Naive thymus-derived CD4-positive, alpha-beta T cell (primary cell): ENCODE measurements around the gene NEURL1B. TPM values are rescaled to one million over a fixed set of nuclear protein-coding genes. Genes with fewer than 3 reads are reported as not detected.

ENCODE experiments used
- ATAC-seq: fragments of 150-1000 bp; cut with Tn5 transposase; 2 replicates; pipeline ENCODE4 v1.10.0; 2021; ENCODE audit warnings: mild to moderate bottlenecking, moderate library complexity
- CTCF ChIA-PET: fragments of 350-600 bp; sonication (Branson Sonifier 250); formaldehyde crosslinking; loops from one replicate; lab custom pipeline; 2021; ENCODE audit warnings: antibody characterized with exemption; lab: Charles Lee
- POLR2A ChIA-PET: fragments of 350-600 bp; sonication (Branson Sonifier 250); formaldehyde crosslinking; loops from one replicate; lab custom pipeline; 2021; ENCODE audit warnings: antibody characterized with exemption, inconsistent platforms; lab: Charles Lee
- DNase-seq, 9 donors: peaks; one replicate each; pipeline versions ENCODE4 v3.0.0 to v3.0.0-alpha.2; 2020 to 2022; ENCODE audit warnings: mixed read lengths in 1 of 9
- H3K27ac ChIP-seq: one replicate; pipeline ENCODE4 v1.7.0; 2013; ENCODE audit warnings: mild to moderate bottlenecking, low read depth, low read length, moderate library complexity
- H3K27me3 ChIP-seq, 2 donors: one replicate each; pipeline ENCODE4 v1.7.0; 2013; ENCODE audit warnings: low read length in 2 of 2, mild to moderate bottlenecking in 2 of 2, moderate library complexity in 2 of 2; ENCODE audit not compliant: control insufficient read depth in 2 of 2, insufficient read depth in 2 of 2
- H3K36me3 ChIP-seq, 3 experiments: 1 replicate in 2 of 3; 2 replicates in 1 of 3; pipeline ENCODE4 v1.7.0; 2013; ENCODE audit warnings: low read length in 3 of 3, mild to moderate bottlenecking in 3 of 3, moderate library complexity in 1 of 3; ENCODE audit not compliant: insufficient read depth in 3 of 3, control insufficient read depth in 2 of 3
- H3K4me1 ChIP-seq, 2 donors: one replicate each; pipeline ENCODE4 v1.7.0; 2013; ENCODE audit warnings: low read length in 2 of 2, mild to moderate bottlenecking in 2 of 2, moderate library complexity in 1 of 2; ENCODE audit not compliant: control insufficient read depth in 2 of 2, insufficient read depth in 2 of 2
- H3K4me3 ChIP-seq: 2 replicates; pipeline ENCODE4 v1.7.0; 2013; ENCODE audit warnings: mild to moderate bottlenecking, low read length
- H3K9me3 ChIP-seq, 3 experiments: 1 replicate in 2 of 3; 2 replicates in 1 of 3; pipeline ENCODE4 v1.7.0; 2013; ENCODE audit warnings: low read length in 3 of 3; ENCODE audit not compliant: control insufficient read depth in 2 of 3
- H3K27ac Mint-ChIP-seq, 9 donors: one replicate each; pipeline ENCODE4 v1.8.0; 2020 to 2022; ENCODE audit warnings: mixed read lengths in 9 of 9, mild to moderate bottlenecking in 8 of 9, moderate library complexity in 5 of 9, inconsistent platforms in 2 of 9
- H3K27me3 Mint-ChIP-seq, 5 donors: one replicate each; pipeline ENCODE4 v1.8.0; 2021 to 2022; ENCODE audit warnings: mixed read lengths in 5 of 5, mild to moderate bottlenecking in 1 of 5
- H3K36me3 Mint-ChIP-seq, 5 donors: one replicate each; pipeline ENCODE4 v1.8.0; 2020 to 2022; ENCODE audit warnings: mixed read lengths in 5 of 5, mild to moderate bottlenecking in 3 of 5, inconsistent platforms in 1 of 5
- H3K4me1 Mint-ChIP-seq, 7 donors: one replicate each; pipeline ENCODE4 v1.8.0; 2020 to 2022; ENCODE audit warnings: mixed read lengths in 7 of 7, mild to moderate bottlenecking in 3 of 7, inconsistent platforms in 1 of 7
- H3K4me3 Mint-ChIP-seq, 10 donors: one replicate each; pipeline ENCODE4 v1.8.0; 2020 to 2022; ENCODE audit warnings: mild to moderate bottlenecking in 10 of 10, mixed read lengths in 10 of 10, moderate library complexity in 6 of 10, inconsistent platforms in 2 of 10
- H3K9me3 Mint-ChIP-seq, 11 donors: one replicate each; pipeline ENCODE4 v1.8.0; 2020 to 2022; ENCODE audit warnings: mixed read lengths in 11 of 11, mild to moderate bottlenecking in 4 of 11, inconsistent platforms in 1 of 11, moderate library complexity in 1 of 11
- intact Hi-C, 2 donors: fragments of 100-400 bp; cut with micrococcal nuclease; formaldehyde crosslinking; loops; one replicate each; pipeline ENCODE4 v1.15.1; 2023
- polyA plus RNA-seq, 2 donors: library from polyadenylated mRNA; unstranded; fragments of 300-500 nt; fragmentation: Illumina TruSeq; gene quantifications; one replicate each; pipeline ENCODE4 v1.2.3, GENCODE V29; 2021
- total RNA-seq, 6 experiments: library from RNA in 5 of 6; stranded (reverse) in 5 of 6; gene quantifications; 1 replicate in 5 of 6; 2 replicates in 1 of 6; pipeline ENCODE4 v1.2.3 and lab custom pipeline; 2021 to 2026

The NEURL1B gene
- total and polyA plus RNA-seq, 7 experiments from 2014 or later: 0.05 to 3.4 (median 0.27) TPM; not detected in 1

GRCh38 chr5:172607213-172607793, 33.8 kb upstream of the NEURL1B start:
- POLR2A ChIA-PET: no interaction called here
- DNase-seq: no peak
- Histone ChIP-seq H3K27ac (no peak overlapping the region), H3K4me3 (no peak overlapping the region), H3K9me3 (no peaks in the 10 kb centered on the region), H3K27me3 (no peaks in the 10 kb centered on the region), H3K36me3 (no peaks in the 10 kb centered on the region), H3K4me1 (no peaks in the 10 kb centered on the region)
- H3K36me3 Mint-ChIP-seq: no peaks in the 10 kb centered on the region
- no peak for ATAC-seq
- H3K27ac Mint-ChIP-seq: no peak overlapping the region
- CTCF ChIA-PET: no interaction called here
- H3K27me3 Mint-ChIP-seq: peaks cover 2 to 32% (median 21%) of the 10 kb centered on the region in 5 donors
- intact Hi-C loops: no loop called here
- H3K9me3 Mint-ChIP-seq: peaks cover 0 to 10% (median 4%) of the 10 kb centered on the region in 11 donors
- H3K4me1 Mint-ChIP-seq: no peaks in the 10 kb centered on the region
- H3K4me3 Mint-ChIP-seq: no peak overlapping the region

- intact Hi-C loops: no loop called here
- ChIA-PET POLR2A (no interaction called here), CTCF (no interaction called here)
- no peaks in the 10 kb centered on the region for H3K4me1 ChIP-seq
- H3K27ac ChIP-seq: no peak overlapping the region
- Mint-ChIP-seq H3K4me3 (no peak overlapping the region), H3K36me3 (no peaks in the 10 kb centered on the region), H3K27me3 (peaks cover 6 to 29% (median 21%) of the 10 kb centered on the region in 5 donors), H3K9me3 (peaks cover 0 to 17% (median 8%) of the 10 kb centered on the region in 11 donors), H3K4me1 (no peaks in the 10 kb centered on the region), H3K27ac (no peak overlapping the region)
- no peak for DNase-seq
- H3K4me3 ChIP-seq: no peak overlapping the region
- no peak for ATAC-seq
- H3K9me3 ChIP-seq: no peaks in the 10 kb centered on the region
- no peaks in the 10 kb centered on the region for H3K27me3 ChIP-seq
- no peaks in the 10 kb centered on the region for H3K36me3 ChIP-seq
These were observed 32.3 kb upstream of the NEURL1B start for GRCh38 chr5:172608773-172609172.

DNA sequence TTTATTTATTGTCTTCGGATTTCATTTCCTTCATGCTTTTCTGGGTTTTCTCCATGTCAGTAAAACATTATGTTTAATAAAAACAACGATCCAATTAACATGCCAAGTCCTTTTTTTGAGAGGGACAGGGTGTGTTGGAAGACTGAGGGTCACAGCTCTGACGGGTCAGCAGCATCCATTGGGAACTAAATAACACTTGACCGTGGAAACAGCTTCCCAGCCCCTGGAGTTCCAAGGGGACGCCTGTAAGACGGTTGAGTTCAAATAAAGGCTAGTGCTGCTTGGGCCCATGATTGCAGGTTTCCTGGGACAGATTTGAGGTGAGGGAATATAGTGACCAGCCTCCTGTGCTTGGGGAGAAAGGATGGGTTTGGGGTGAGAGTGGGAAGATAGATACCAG, 30.4 kb upstream of the NEURL1B start:
- H3K9me3 ChIP-seq: no peaks in the 10 kb centered on the region
- no peaks in the 10 kb centered on the region for H3K4me1 ChIP-seq
- H3K36me3 ChIP-seq: no peaks in the 10 kb centered on the region
- Mint-ChIP-seq H3K27ac (no peak overlapping the region), H3K36me3 (no peaks in the 10 kb centered on the region), H3K4me3 (no peak overlapping the region), H3K9me3 (peaks cover 0 to 20% (median 6%) of the 10 kb centered on the region in 11 donors), H3K27me3 (peaks cover 6 to 29% (median 17%) of the 10 kb centered on the region in 5 donors), H3K4me1 (no peaks in the 10 kb centered on the region)
- H3K4me3 ChIP-seq: no peak overlapping the region
- ChIA-PET POLR2A (no interaction called here), CTCF (no interaction called here)
- intact Hi-C loops: no loop called here
- H3K27me3 ChIP-seq: no peaks in the 10 kb centered on the region
- ATAC-seq (no peak), DNase-seq (no peak)
- H3K27ac ChIP-seq: no peak overlapping the region

DNA sequence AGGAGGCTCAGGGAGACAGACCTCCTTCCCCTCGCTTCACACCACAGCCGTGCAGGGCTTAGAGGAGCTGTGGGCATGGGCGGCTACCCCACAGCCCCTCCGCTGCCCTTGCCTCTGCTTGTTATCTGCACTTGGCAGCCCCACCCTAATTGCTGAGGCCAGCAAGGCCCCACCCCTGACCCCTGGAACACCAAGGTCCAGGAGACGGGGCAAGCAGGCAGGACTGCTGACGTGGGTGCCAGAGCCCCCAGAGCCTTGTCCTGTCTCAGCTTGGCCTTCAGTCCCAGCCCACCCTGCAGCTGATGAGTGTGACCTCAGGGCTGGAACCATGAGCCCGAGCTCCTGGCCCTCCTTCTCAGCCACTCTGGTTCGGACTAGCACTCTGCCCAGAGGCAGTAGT, 29.1 kb upstream of the NEURL1B start:
- H3K27ac ChIP-seq: no peak overlapping the region
- H3K4me3 Mint-ChIP-seq: no peak overlapping the region
- H3K27me3 Mint-ChIP-seq: peaks cover 4 to 23% (median 9%) of the 10 kb centered on the region in 5 donors
- no peaks in the 10 kb centered on the region for H3K4me1 Mint-ChIP-seq
- ATAC-seq: no peak
- no peak overlapping the region for H3K27ac Mint-ChIP-seq
- H3K9me3 ChIP-seq: no peaks in the 10 kb centered on the region
- no peaks in the 10 kb centered on the region for H3K4me1 ChIP-seq
- peaks cover 0 to 13% (median 4%) of the 10 kb centered on the region in 11 donors for H3K9me3 Mint-ChIP-seq
- no peak overlapping the region for H3K4me3 ChIP-seq
- no peak for DNase-seq
- ChIA-PET CTCF (no interaction called here), POLR2A (no interaction called here)
- H3K27me3 ChIP-seq: no peaks in the 10 kb centered on the region
- intact Hi-C loops: no loop called here
- no peaks in the 10 kb centered on the region for H3K36me3 ChIP-seq
- H3K36me3 Mint-ChIP-seq: no peaks in the 10 kb centered on the region

DNA sequence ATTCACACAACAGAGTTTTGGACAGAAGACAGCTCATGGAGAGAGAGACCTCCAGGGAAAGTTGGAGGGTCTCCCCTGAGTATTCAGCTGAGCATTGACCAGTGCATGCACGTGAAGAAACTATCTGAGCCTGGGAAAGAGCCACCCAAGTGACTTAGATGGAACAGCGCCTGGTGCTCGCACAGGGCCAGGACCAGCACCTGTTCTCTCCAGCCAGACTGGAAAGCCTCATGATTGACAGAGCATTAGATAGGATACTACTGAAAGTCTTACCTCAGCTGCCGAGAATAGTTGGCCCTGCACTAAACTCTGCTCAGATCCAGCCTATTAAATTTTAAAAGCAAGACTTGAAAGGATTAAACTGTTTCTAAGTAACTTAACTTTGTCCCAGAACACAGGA, 28.3 kb upstream of the NEURL1B start:
- Mint-ChIP-seq H3K27me3 (peaks cover 4 to 18% (median 5%) of the 10 kb centered on the region in 5 donors), H3K36me3 (no peaks in the 10 kb centered on the region), H3K27ac (no peak overlapping the region), H3K9me3 (peaks cover 0 to 13% (median 4%) of the 10 kb centered on the region in 11 donors), H3K4me3 (no peak overlapping the region), H3K4me1 (no peaks in the 10 kb centered on the region)
- no peaks in the 10 kb centered on the region for H3K4me1 ChIP-seq
- ChIA-PET POLR2A (interaction anchor here (0.7 kb wide), 1 partner anchor 94 kb away, joined by 3 read pairs; no protein-coding TSS in a partner anchor), CTCF (no interaction called here)
- intact Hi-C loops: no loop called here
- no peaks in the 10 kb centered on the region for H3K27me3 ChIP-seq
- no peak for DNase-seq
- H3K36me3 ChIP-seq: no peaks in the 10 kb centered on the region
- H3K9me3 ChIP-seq: no peaks in the 10 kb centered on the region
- no peak for ATAC-seq
- no peak overlapping the region for H3K4me3 ChIP-seq
- H3K27ac ChIP-seq: no peak overlapping the region

DNA sequence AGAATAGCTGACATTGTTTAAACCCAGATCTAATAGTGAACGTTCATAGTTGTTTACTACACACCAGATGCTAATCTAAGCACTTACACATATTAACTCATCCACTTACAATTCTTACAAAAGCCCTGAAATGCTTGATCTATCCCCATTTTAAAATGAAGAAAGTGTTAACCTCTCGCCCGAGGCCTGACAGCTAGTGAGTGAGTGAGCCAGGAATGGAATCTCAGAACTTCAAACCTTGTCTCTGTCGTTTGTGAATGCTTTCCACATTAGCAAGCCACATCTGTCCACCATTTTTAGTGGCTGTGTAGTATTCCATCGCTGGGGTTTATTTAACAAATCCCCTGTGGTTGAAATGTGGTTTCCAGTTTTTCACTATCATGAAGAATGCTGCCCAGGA, 24.9 kb upstream of the NEURL1B start:
- Mint-ChIP-seq H3K9me3 (peaks cover 0 to 13% (median 4%) of the 10 kb centered on the region in 11 donors), H3K27me3 (peaks cover 0 to 6% (median 0%) of the 10 kb centered on the region in 5 donors), H3K4me3 (no peak overlapping the region), H3K4me1 (peaks cover 0 to 1% (median 0%) of the 10 kb centered on the region in 7 donors), H3K27ac (no peak overlapping the region), H3K36me3 (no peaks in the 10 kb centered on the region)
- ChIA-PET CTCF (no interaction called here), POLR2A (no interaction called here)
- intact Hi-C loops: no loop called here
- Histone ChIP-seq H3K4me1 (no peaks in the 10 kb centered on the region), H3K36me3 (no peaks in the 10 kb centered on the region), H3K9me3 (no peaks in the 10 kb centered on the region), H3K27ac (no peak overlapping the region), H3K4me3 (no peak overlapping the region), H3K27me3 (no peaks in the 10 kb centered on the region)
- DNase-seq: no peak
- no peak for ATAC-seq

- Mint-ChIP-seq H3K27ac (no peak overlapping the region), H3K4me3 (no peak overlapping the region), H3K27me3 (peaks cover 0 to 5% (median 0%) of the 10 kb centered on the region in 5 donors), H3K9me3 (peaks cover 0 to 13% (median 4%) of the 10 kb centered on the region in 11 donors), H3K4me1 (peaks cover 0 to 1% (median 0%) of the 10 kb centered on the region in 7 donors), H3K36me3 (no peaks in the 10 kb centered on the region)
- H3K4me3 ChIP-seq: no peak overlapping the region
- intact Hi-C loops: no loop called here
- ATAC-seq: no peak
- H3K27me3 ChIP-seq: no peaks in the 10 kb centered on the region
- ChIA-PET CTCF (no interaction called here), POLR2A (no interaction called here)
- H3K27ac ChIP-seq: no peak overlapping the region
- H3K36me3 ChIP-seq: no peaks in the 10 kb centered on the region
- no peaks in the 10 kb centered on the region for H3K9me3 ChIP-seq
- DNase-seq: no peak
- no peaks in the 10 kb centered on the region for H3K4me1 ChIP-seq
These were observed 24.3 kb upstream of the NEURL1B start for GRCh38 chr5:172616730-172617129.
